HG03521 (cell line): ENCODE results near the gene MUC4.
"Not testable (repeated sequence)": the region's sequence is repeated elsewhere in the genome, so short reads cannot be mapped to it uniquely, and the experiment has no call there.

Experiments used
- ATAC-seq: cut with Tn5 transposase; IDR thresholded peaks from one replicate; pipeline ENCODE4 v1.9.1; 2021; ENCODE audit warnings: mild to moderate bottlenecking, moderate library complexity; ENCODE audit not compliant: unreplicated experiment

The MUC4 gene

DNA sequence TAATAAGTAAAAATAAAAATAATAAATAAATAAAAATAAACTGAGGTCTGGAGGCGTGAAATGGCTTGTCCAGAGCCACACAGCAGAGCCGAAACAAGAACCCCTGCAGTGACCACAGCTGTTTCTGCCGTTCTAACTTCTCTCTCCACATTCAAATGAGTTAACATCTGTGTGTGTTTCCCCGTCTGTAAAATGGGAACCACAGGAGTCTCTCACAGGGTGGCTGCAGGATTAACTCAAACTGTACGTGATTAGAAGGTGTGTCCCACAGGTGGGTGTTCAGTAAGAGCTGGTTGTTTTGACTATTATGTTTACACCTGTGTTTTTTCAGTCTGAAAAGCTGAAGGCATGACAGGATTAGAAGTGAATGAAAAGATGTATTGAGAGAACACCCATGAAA lies 27.0 kb upstream of the MUC4 start:
- no peak for ATAC-seq

DNA sequence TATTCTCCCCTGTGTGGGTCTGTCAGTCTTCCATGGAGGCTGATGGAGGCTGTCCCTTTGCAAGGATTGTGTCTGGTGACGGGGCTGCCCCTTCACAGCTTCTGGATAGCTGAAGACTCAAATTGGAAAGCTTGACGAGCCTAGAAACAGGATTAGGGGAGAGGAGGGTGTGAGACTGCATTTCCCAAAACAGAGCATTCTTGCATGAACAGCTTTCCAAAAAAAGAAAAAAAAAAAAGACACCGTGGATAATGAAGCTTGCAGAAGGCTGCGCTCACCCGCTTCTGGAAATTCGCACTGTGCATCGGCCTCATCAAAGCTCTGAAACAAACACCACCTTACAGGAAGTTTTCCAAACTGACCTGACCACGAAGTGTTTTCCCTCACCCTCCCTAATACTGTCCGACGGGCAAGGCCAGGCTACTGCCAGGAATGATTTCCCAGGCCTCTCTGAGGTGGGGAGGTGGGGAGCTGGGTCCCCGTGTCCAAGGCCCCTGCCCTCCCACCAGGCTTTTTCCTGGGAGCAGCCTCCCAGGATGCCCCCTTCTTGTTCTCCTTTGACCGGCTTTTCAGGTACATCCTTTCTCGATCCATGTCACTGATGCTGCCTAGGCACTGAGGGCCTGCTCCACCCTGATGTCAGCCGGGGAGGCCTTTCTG lies 24.9 kb upstream of the MUC4 start:
- no peak for ATAC-seq

DNA sequence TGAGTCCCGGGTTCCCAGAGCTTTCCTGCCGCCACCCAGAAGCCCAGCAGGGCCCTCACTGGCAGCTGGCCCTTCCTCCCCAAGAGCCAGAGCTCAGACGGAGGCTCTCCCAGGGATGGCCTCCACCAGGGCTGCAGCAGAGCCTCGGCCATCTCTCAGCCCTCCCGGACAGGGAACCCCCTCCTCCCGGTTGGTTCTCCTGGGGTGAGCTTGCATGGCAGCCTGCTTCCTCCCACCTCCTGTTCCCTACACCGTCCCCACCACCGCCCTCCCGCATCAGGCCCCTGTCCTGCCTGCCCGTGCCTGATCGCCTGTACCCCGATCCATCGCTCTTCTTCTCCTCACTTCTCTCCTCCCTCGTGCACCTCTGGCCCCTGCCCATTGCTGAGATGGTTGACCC lies 24.1 kb upstream of the MUC4 start:
- ATAC-seq = no peak

DNA sequence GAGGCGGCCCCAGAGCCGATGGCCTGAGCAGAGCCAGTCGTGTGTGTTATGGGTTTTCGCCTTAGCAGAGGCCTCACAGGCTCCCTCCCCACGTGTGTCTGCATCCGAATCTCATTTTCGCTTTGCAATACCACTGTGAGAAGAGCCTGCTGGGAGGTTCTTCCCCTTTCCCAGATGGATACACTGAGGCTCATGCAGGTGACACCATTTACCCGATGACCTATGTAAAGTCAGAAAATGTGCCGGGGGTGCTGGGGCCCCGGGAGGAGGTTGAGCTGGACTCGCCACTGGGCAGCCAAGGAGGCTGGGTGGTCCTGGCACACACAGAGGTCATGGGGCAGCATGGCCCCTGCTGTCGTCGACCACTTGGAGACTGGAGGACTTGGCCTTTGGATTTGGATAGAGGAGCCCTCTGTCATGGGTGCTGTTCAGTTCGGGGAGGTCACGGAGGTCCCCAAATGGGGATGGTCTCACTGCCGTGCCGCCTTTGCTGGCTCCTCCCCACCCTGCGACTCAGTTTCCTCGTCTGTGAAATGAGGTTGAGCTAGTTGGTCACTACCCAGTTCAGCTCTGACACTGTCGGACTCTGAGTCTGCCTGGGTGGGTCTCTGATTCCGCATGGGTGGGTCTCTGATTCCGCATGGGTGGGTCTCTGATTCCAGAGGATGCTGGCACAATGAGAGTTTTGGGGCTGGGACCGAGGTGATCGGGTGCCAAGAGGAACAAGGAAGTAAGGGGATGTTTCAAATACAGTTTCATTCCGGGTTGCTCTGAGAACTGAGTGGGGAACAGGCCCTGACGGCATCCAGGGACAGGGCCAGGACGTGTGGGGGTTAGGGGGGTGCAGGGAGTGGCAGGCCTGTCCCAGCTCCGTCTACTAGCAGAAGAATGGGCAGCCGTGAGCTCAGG lies 23.2 kb upstream of the MUC4 start:
- no peak for ATAC-seq

DNA sequence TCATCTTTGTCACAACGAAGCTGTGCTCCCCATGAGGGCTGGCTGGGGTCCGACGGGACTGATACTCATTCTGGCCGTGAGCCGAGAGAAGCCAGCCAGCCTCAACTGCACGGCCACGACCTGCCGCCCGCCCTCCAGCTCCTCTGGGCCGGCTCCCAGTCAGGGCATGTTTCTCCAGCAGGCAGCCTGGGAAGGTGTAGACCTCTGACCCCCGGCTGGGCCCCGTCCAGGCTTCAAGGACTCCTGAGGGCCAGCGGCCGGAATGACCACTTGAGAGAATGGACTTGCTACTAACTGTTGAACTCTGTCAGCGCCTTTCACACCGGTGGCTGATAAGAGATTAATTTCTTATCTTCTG lies 18.1 kb upstream of the MUC4 start:
- no peak for ATAC-seq

DNA sequence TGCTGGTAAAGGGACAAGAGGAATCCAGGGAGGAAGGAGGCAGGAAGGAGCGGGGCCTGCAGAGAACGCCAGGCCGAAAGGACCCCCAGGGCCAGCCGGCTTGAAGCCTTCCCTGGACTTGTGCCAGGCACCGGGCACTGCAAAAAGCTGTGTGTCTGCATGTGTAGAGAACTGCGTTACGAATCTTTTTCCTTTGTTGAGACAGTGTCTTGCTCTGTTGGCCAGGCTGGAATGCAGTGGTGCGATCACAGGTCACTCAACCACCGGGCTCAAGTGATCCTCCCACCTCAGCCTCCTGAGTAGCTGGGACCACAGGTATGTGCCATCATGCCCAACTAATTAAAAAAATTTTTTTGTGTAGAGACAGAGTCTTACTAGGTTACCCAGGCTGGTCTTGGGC lies 17.0 kb upstream of the MUC4 start:
- no peak for ATAC-seq

GRCh38 chr3:195825857-195826804 lies 14.4 kb upstream of the MUC4 start:
- ATAC-seq = no peak

DNA sequence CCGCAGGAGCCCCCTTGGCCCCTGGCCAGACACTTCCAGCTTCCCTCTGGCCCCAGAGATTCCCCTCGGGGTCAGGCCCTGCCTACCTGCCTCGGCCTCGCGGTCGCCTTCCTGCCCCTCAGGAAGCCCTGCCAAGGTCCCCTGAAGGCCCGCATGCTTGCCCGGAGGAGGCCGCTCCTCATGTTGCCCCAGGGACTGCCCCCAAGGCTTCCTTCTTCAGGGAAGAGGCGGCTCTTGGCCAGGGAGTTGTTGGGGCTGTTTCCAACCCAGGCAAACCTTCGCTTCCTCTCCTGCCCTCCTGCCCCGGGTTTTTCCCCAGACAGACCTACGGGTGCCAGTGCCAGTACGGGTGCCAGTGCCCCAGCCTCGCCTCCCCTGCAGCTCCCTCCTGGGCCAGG lies 13.5 kb upstream of the MUC4 start:
- no peak for ATAC-seq

DNA sequence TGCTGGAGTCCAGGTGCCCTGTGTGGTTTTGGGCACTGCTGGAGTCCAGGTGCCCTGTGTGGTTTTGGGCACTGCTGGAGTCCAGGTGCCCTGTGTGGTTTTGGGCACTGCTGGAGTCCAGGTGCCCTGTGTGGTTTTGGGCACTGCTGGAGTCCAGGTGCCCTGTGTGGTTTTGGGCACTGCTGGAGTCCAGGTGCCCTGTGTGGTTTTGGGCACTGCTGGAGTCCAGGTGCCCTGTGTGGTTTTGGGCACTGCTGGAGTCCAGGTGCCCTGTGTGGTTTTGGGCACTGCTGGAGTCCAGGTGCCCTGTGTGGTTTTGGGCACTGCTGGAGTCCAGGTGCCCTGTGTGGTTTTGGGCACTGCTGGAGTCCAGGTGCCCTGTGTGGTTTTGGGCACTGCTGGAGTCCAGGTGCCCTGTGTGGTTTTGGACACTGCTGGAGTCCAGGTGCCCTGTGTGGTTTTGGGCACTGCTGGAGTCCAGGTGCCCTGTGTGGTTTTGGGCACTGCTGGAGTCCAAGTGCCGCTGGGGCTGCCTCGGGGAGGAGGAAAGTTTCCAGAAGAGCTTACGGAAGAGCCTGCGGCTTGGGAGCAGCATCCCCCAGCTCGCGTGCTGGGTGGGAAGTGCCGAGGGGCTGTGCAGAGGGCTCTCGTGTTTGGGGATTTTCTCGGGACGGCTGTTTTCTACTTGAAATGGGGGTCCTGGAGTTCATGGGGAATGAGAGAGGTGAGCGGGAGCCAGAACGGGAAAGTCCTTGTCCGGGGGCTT lies 12.9 kb upstream of the MUC4 start:
- not testable (repeated sequence) for ATAC-seq

GRCh38 chr3:195823999-195824398 lies 12.3 kb upstream of the MUC4 start:
- ATAC-seq = no peak

DNA sequence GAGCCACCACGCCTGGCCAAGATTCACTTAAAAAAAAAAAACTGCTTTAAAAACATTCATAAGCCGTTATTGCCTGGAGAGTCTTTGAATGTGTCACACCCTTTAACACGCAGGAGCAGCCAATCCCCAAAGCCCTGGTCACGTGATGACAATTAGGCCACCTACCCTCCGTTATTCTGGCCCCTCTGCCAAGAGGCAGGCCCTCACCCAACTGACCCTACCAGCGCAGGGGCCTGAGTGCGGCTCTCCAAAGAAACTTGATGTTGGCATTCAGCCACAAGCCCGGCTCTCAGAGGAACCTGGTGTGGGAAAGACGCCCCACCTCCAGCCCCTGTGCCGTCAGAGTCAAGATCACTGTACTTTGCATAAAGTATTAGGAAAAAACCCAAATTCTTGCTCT lies 11.6 kb upstream of the MUC4 start:
- no peak for ATAC-seq

DNA sequence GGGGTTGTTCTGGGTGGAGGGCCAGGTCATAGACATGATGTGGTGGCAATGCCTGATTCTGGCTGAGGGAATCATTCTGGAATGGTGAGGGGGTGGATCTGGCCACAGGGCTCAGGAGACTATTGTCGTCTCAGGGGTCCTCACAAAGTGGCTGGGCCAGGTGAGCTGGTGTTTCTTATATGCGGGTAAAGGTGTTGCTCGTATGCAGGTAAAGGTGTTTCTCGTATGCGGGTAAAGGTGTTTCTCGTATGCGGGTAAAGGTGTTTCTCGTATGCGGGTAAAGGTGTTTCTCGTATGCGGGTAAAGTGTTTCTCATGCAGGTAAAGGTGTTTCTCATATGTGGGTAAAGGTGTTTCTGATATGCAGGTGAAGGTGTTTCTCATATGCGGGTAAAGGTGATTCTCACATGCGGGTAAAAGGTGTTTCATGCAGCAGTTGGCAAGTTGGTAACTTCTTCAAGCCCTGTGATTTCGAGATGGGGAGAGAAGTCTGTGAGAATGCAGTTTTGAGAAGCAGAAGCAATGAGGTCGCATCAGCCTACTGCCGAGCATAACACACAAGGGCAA lies 10.5 kb upstream of the MUC4 start:
- ATAC-seq = no peak

- no peak for ATAC-seq
These were observed 9.8 kb upstream of the MUC4 start for GRCh38 chr3:195821403-195822130.

DNA sequence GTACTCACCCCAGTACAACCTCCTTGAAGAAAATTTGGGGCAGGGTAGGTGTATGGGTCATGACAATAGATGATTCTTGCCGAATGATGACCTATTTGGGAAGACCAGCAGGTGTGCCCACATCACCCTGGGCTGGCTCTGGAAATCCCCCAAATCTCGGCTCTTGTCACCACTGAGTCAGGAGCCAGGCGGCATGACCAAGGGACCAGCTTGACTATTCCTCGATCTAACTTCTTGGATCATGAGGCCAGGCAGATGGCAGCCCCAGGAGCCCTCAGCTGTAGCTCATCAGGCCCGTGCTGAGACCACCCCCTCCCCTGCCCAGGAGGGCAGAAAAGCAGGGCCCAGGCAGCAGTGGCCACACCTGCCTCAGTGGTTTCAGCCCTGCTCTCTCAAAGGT lies 9.2 kb upstream of the MUC4 start:
- no peak for ATAC-seq

DNA sequence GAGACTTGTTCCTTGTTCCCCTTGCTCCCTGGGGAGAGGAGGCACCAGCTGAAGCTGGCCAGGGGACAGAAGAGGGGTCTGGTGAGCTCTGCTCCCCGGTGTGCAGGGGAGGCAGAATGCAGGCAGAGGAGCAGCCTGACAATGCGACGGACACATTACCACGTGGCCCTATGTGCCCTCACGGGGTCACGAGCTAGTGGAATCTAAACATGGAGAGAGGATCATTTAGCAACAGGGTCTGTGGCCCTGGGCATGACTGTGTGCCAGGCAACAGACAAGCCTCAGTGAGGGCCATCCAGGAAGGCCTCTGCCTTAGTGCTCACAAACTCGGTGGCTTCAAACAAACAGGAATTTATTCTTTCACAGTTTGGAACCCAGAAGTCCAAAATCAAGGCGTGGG lies 8.5 kb upstream of the MUC4 start:
- ATAC-seq = no peak

- ATAC-seq = no peak
These were observed 6.6 kb upstream of the MUC4 start for GRCh38 chr3:195818301-195818700.

- no peak for ATAC-seq
These were observed 5.9 kb upstream of the MUC4 start for GRCh38 chr3:195817578-195818135.

- not testable (repeated sequence) for ATAC-seq
These were observed 4.7 kb upstream of the MUC4 start for GRCh38 chr3:195816276-195816913.
